ENCODE results near the gene DLL1.

DNA sequence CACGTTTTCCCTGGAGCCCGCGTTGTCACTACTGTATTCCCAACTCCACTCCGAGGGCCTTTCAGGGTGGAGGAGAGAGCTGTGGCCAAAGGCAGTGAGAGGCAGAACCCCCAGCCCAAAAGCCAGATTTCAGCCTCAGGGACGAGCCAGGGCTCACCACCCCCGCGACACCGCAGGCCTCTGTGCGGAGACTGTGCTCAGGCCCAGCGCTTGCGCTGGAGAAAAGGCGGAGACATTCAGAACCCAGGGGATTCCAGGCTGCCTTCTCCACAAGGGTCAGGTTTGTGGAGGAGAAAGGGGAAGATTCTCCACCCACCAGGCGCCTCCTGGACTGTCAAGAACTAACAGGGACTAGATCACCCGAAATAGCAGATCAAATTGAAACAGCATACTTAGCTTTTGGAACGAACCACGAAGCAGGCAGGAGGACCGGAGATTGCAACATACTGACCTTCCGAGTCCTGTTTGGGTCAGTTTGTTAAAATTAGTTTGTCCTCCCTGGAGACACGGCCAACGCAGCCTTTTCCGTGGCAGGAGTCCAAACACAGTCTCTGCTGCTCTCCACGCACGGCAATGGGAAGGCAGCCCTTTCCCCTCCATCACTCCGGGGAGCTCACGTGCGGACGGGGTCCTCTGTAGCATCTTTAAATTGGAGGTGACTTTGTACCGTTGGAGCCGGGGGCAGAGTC is 14.4 kb downstream of the DLL1 start:
- TF ChIP-seq, protein P1, sequence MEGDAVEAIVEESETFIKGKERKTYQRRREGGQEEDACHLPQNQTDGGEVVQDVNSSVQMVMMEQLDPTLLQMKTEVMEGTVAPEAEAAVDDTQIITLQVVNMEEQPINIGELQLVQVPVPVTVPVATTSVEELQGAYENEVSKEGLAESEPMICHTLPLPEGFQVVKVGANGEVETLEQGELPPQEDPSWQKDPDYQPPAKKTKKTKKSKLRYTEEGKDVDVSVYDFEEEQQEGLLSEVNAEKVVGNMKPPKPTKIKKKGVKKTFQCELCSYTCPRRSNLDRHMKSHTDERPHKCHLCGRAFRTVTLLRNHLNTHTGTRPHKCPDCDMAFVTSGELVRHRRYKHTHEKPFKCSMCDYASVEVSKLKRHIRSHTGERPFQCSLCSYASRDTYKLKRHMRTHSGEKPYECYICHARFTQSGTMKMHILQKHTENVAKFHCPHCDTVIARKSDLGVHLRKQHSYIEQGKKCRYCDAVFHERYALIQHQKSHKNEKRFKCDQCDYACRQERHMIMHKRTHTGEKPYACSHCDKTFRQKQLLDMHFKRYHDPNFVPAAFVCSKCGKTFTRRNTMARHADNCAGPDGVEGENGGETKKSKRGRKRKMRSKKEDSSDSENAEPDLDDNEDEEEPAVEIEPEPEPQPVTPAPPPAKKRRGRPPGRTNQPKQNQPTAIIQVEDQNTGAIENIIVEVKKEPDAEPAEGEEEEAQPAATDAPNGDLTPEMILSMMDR (IDR thresholded peaks at IDR 0.05): no peak
- no peak for TF ChIP-seq POLR2A (IDR thresholded peaks at IDR 0.05)

All from sigmoid colon (tissue), 3 donors.